ENCODE data around the gene CADM1. TPM values are rescaled to one million over a fixed set of nuclear protein-coding genes. Genes with fewer than 3 reads are reported as not detected.

The CADM1 gene
- total RNA-seq, 2 experiments from 2014 or later, result 0.47 to 0.63 TPM

DNA sequence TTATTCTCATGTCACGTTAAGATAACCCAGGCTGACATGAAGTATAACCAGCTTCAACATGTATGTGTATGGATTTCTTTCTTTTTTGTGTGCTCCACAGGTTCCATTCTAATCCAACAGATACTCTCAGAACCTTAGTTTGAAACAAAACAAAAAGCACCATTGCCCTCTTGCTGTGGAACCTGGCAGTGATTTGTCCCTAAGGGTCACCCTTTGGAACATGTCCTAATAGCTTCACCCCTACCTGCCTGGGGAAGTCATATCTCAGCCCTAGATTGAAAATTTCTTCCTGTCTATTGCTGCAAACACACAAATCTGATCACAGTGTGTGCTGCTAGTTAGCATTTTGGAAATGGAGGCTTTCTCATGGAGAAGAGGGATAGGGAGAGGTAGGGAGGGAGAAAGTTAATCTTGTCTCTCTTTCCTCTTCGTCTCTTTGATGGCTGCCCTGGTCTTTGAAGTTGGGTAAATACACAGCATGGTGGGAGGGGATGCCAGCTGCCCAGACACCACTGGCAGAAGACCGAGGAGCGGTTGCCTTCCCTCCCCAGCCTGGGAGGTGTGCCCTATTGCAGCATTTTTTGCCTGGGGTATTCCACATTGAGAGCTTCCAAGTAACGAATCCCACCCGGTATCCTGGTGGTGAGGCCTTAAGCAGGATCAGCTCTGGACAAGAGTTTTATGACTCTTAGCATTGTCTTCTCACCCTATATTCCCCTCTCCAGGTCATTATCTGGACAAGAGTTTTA lies 11.6 kb upstream of the CADM1 start:
- ATAC-seq (no peak), DNase-seq (no peak)
- Mint-ChIP-seq H3K27me3 (peaks cover 15% of the 10 kb centered on the region), H3K36me3 (ENCODE audit: low read depth) (no peaks in the 10 kb centered on the region), H3K4me1 (ENCODE audit: low read depth) (no peaks in the 10 kb centered on the region), H3K9me3 (no peaks in the 10 kb centered on the region), H3K4me3 (no peak overlapping the region), H3K27ac (no peak overlapping the region)
- CTCF ChIA-PET, result no interaction called here
- intact Hi-C loops (cut with micrococcal nuclease), result no loop called here
- POLR2A ChIA-PET, result no interaction called here
- no peak for TF ChIP-seq CTCF (IDR thresholded peaks at IDR 0.05)

GRCh38 chr11:115506954-115507675 lies 2.9 kb upstream of the CADM1 start:
- Mint-ChIP-seq H3K4me1 (ENCODE audit: low read depth) (peaks cover 11% of the 10 kb centered on the region), H3K36me3 (ENCODE audit: low read depth) (no peaks in the 10 kb centered on the region), H3K27ac (no peak overlapping the region), H3K4me3 (no peak overlapping the region), H3K27me3 (peaks cover 31% of the 10 kb centered on the region), H3K9me3 (no peaks in the 10 kb centered on the region)
- POLR2A ChIA-PET, result no interaction called here
- intact Hi-C loops (cut with micrococcal nuclease), result no loop called here
- ATAC-seq (no peak), DNase-seq (no peak)
- CTCF ChIA-PET, result interaction anchor here (1.0 kb wide), 1 partner anchor 24 kb away, joined by 3 read pairs; no protein-coding TSS in a partner anchor
- no peak for TF ChIP-seq CTCF (IDR thresholded peaks at IDR 0.05)

DNA sequence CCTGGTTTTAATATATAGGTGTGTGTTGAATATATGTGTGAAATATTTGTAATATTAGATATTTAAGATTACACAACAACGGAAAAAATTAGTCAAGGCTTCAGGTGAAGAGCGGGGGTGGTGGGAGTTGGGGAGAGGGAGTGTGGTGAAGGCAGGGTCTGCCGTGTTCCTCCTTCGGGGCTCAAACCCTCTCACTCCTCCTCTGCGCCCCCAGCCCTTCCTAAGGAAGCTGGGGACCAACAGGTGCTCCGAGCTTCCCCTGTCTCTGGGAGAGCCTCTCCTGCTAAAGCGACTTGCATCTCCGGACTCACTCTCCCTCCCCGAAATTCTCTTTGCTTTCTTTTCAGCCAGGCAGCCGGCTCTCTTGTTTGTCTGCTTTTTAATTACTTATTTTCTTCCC lies 960 bp upstream of the CADM1 start:
- Mint-ChIP-seq H3K27me3 (peaks cover 28% of the 10 kb centered on the region), H3K4me1 (ENCODE audit: low read depth) (peaks cover 11% of the 10 kb centered on the region), H3K4me3 (no peak overlapping the region), H3K9me3 (no peaks in the 10 kb centered on the region), H3K36me3 (ENCODE audit: low read depth) (no peaks in the 10 kb centered on the region), H3K27ac (no peak overlapping the region)
- intact Hi-C loops (cut with micrococcal nuclease), result no loop called here
- no peak for TF ChIP-seq CTCF (IDR thresholded peaks at IDR 0.05)
- POLR2A ChIA-PET, result no interaction called here
- CTCF ChIA-PET, result no interaction called here
- no peak for DNase-seq
- no peak for ATAC-seq

- Mint-ChIP-seq H3K36me3 (ENCODE audit: low read depth) (no peaks in the 10 kb centered on the region), H3K27ac (no peak overlapping the region), H3K4me3 (peak overlapping the region; percentile 46), H3K4me1 (ENCODE audit: low read depth) (peaks cover 11% of the 10 kb centered on the region), H3K27me3 (peaks cover 30% of the 10 kb centered on the region), H3K9me3 (no peaks in the 10 kb centered on the region)
- intact Hi-C loops (cut with micrococcal nuclease), result no loop called here
- TF ChIP-seq CTCF (IDR thresholded peaks at IDR 0.05), result no peak
- POLR2A ChIA-PET, result no interaction called here
- CTCF ChIA-PET, result no interaction called here
- no peak for DNase-seq
- peak; percentile 5 for ATAC-seq
Measured at GRCh38 chr11:115503886-115504275, 334 bp downstream of the CADM1 start.
